ENCODE measurements around the gene MCU. TPM values are rescaled to one million over a fixed set of nuclear protein-coding genes. Genes with fewer than 3 reads are reported as not detected.
"Not testable (repeated sequence)": the region's sequence is repeated elsewhere in the genome, so short reads cannot be mapped to it uniquely, and the experiment has no call there.

The MCU gene
- total RNA-seq, 1 donor from 2014 or later = 63.8 TPM

DNA sequence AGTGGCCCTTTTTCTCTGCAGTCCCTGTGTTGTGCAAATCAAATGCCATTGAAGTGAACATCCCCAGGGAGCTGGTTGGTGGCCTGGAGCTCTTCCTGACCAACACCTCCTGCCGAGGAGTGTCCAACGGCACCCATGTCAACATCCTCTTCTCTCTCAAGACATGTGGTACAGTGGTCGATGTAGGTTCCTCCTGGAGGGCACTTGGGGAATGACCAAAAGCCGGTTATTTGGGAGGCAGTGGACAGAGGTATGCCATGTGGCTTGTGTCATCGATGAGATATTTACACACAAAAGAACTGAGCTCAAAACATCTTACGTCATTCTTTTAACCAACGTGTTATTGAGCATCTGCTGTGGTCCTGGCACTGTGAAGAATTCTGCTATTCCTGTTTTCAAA lies 221.3 kb downstream of the MCU start:
- Mint-ChIP-seq H3K36me3 (ENCODE audit: insufficient read depth) (peaks cover 16% of the 10 kb centered on the region), H3K27me3 (no peaks in the 10 kb centered on the region), H3K4me1 (ENCODE audit: low read depth) (no peaks in the 10 kb centered on the region), H3K9me3 (ENCODE audit: low read depth) (peaks cover 1% of the 10 kb centered on the region), H3K4me3 (ENCODE audit: low read depth) (no peak overlapping the region), H3K27ac (no peak overlapping the region)
- TF ChIP-seq, protein P1, sequence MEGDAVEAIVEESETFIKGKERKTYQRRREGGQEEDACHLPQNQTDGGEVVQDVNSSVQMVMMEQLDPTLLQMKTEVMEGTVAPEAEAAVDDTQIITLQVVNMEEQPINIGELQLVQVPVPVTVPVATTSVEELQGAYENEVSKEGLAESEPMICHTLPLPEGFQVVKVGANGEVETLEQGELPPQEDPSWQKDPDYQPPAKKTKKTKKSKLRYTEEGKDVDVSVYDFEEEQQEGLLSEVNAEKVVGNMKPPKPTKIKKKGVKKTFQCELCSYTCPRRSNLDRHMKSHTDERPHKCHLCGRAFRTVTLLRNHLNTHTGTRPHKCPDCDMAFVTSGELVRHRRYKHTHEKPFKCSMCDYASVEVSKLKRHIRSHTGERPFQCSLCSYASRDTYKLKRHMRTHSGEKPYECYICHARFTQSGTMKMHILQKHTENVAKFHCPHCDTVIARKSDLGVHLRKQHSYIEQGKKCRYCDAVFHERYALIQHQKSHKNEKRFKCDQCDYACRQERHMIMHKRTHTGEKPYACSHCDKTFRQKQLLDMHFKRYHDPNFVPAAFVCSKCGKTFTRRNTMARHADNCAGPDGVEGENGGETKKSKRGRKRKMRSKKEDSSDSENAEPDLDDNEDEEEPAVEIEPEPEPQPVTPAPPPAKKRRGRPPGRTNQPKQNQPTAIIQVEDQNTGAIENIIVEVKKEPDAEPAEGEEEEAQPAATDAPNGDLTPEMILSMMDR (IDR thresholded peaks at IDR 0.05; ENCODE audit: unreplicated experiment) = no peak
- no peak for DNase-seq (ENCODE audit: low spot score, unreplicated experiment)

DNA sequence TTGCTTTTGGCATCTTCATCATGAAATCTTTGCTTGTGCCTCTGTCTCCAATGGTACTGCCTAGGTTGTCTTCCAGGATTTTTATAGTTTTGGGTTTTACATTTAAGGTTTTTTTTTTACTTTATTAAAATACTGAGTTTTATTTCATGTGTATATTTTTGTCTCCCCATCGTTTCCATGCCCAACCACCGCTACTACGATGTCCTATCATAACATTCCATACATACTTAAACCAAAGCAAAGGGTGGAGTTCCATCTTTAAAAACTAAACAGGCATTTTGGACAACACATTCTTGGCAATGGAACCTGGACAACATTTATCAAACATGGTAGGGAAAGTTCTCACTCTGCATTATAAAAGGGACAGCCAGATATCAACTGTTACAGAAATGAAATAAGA lies 225.3 kb downstream of the MCU start:
- not testable (repeated sequence) for H3K4me1 Mint-ChIP-seq (ENCODE audit: low read depth); DNase-seq (ENCODE audit: low spot score, unreplicated experiment); H3K27me3 Mint-ChIP-seq; H3K27ac Mint-ChIP-seq; H3K4me3 Mint-ChIP-seq (ENCODE audit: low read depth)
- Mint-ChIP-seq H3K9me3 (ENCODE audit: low read depth) (peaks cover 27% of the 10 kb centered on the region), H3K36me3 (ENCODE audit: insufficient read depth) (peaks cover 40% of the 10 kb centered on the region)

DNA sequence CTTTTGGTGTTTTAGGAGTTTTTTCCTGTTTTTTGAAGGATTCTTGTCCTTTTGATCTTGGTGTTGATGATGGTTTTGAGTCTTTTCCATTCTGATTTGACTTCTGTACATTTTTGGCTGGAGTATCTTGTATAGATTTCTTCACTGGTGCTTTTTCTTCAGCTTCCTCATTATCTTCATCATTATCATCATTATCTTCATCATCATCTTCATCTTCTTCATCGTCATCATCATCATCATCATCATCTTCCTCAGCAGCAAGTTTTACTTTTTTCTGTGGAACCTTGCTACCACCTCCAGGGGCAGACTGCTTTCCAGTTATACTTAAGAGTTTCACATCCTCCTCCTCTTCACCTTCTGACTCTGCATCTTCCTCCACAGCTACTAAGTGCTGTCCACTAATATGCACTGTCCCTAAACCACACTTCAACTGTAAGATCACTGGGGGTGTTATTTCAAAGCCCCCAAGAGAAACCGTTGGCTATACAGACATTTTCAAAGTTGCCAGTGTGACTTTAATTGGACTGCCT lies 225.9 kb downstream of the MCU start:
- H3K9me3 Mint-ChIP-seq (ENCODE audit: low read depth) = peaks cover 27% of the 10 kb centered on the region
- not testable (repeated sequence) for H3K4me1 Mint-ChIP-seq (ENCODE audit: low read depth); H3K4me3 Mint-ChIP-seq (ENCODE audit: low read depth); DNase-seq (ENCODE audit: low spot score, unreplicated experiment); H3K27ac Mint-ChIP-seq; H3K27me3 Mint-ChIP-seq
- H3K36me3 Mint-ChIP-seq (ENCODE audit: insufficient read depth) = peaks cover 42% of the 10 kb centered on the region

DNA sequence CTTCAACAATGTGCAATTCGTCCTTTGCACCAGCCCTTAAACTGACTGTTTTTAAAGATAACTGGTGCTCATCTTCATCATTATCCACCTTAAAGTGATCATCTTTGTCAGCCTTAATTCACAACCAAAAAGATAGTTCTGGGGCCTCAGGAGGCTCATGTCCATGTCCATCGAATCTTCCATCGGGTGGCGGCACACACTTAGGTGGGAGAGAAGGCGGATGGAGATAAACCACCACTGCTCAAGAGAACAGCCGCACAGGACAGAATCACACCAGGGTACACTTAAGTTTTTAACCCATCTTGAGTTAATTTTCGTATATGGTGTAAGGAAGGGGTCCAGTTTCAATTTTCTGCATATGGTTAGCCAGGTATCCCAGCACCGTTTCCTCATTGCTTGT lies 226.4 kb downstream of the MCU start:
- H3K9me3 Mint-ChIP-seq (ENCODE audit: low read depth) = peaks cover 27% of the 10 kb centered on the region
- H3K27ac Mint-ChIP-seq = no peak overlapping the region
- H3K4me1 Mint-ChIP-seq (ENCODE audit: low read depth) = no peaks in the 10 kb centered on the region
- no peaks in the 10 kb centered on the region for H3K27me3 Mint-ChIP-seq
- H3K4me3 Mint-ChIP-seq (ENCODE audit: low read depth) = no peak overlapping the region
- TF ChIP-seq, protein P1 (IDR thresholded peaks at IDR 0.05; ENCODE audit: unreplicated experiment) = no peak
- peaks cover 42% of the 10 kb centered on the region for H3K36me3 Mint-ChIP-seq (ENCODE audit: insufficient read depth)
- no peak for DNase-seq (ENCODE audit: low spot score, unreplicated experiment)

DNA sequence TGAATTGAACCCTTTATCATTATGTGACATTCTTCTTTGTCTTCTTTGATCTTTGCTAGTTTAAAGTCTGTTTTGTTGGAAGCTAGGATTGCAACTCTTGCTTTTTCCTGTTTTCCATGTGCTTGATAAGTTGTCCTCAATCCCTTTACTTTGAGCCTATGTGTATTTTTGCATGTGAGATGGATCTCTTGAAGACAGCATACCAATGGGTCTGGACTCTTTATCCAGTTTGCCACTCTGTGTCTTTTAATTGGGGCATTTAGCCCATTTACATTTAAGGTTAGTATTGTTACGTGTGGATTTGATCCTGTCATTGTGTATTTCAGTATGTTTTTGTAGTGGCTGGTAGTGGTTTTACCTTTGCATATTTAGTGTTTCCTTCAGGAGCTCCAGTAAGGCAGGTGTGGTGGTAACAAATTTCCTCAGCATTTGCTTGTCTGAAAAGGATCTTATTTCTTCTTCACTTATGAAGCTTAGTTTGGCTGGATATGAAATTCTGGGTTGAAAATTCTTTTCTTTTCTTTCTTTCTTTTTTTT lies 229.3 kb downstream of the MCU start:
- not testable (repeated sequence) for DNase-seq (ENCODE audit: low spot score, unreplicated experiment); H3K4me3 Mint-ChIP-seq (ENCODE audit: low read depth); H3K27ac Mint-ChIP-seq; H3K27me3 Mint-ChIP-seq; H3K4me1 Mint-ChIP-seq (ENCODE audit: low read depth)
- H3K9me3 Mint-ChIP-seq (ENCODE audit: low read depth) = peaks cover 27% of the 10 kb centered on the region
- peaks cover 44% of the 10 kb centered on the region for H3K36me3 Mint-ChIP-seq (ENCODE audit: insufficient read depth)

DNA sequence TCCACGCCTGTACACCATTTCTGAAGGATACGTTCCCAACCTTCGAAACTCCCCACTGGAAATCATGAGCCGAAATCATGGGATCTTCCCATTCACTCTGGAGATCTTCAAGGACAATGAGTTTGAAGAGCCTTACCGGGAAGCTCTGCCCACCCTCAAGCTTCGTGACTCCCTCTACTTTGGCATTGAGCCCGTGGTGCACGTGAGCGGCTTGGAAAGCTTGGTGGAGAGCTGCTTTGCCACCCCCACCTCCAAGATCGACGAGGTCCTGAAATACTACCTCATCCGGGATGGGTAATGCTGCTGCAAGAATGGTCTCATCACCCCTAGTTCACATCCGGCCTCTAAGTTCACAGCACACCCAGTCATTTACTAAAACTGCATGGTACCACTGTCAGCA lies 232.4 kb downstream of the MCU start:
- H3K27me3 Mint-ChIP-seq = no peaks in the 10 kb centered on the region
- peaks cover 3% of the 10 kb centered on the region for H3K4me1 Mint-ChIP-seq (ENCODE audit: low read depth)

More for the DNA sequence above, 232.4 kb downstream of the MCU start:
- Mint-ChIP-seq H3K9me3 (ENCODE audit: low read depth) (peaks cover 16% of the 10 kb centered on the region), H3K27ac (no peak overlapping the region), H3K4me3 (ENCODE audit: low read depth) (no peak overlapping the region), H3K36me3 (ENCODE audit: insufficient read depth) (peaks cover 28% of the 10 kb centered on the region)
- no peak for DNase-seq (ENCODE audit: low spot score, unreplicated experiment)
- TF ChIP-seq, protein P1 (IDR thresholded peaks at IDR 0.05; ENCODE audit: unreplicated experiment) = no peak
